Stimulated activated CD4-positive, alpha-beta T cell treated with anti-CD3 and anti-CD28 coated beads, TNF-alpha, amount 100 ng/mL, for 4 hours (primary cell): ENCODE data around the gene VPS13A.
A peak's percentile ranks its signal among the peaks of the same experiment; 100 is the strongest.
"Not testable (repeated sequence)": the region's sequence is repeated elsewhere in the genome, so short reads cannot be mapped to it uniquely, and the experiment has no call there.

Experiments used
- DNase-seq, 3 experiments: peaks; one replicate each; pipeline ENCODE4 v3.0.0-alpha.2; 2020; ENCODE audit warnings: low read depth in 3 of 3

The VPS13A gene

DNA sequence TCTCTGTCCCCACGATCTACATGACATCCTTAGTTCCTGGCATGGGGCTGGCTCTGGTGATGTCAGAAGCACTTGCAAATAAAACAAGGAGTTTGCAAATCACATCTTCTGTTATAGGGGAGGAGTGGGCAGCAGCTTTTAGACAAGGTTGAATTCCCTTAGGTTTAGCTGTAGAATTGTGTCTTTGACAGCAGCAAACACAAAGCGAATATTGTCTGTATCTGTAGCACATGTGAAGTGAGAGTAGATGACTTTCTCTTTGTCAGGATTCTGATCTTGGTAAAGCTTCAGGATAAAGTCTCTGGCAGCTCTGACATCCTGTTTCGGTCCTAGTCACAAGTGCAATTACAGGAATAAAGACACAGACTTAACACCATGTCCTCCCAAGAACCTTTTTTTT is 246.5 kb downstream of the VPS13A start:
- DNase-seq, result no peak

DNA sequence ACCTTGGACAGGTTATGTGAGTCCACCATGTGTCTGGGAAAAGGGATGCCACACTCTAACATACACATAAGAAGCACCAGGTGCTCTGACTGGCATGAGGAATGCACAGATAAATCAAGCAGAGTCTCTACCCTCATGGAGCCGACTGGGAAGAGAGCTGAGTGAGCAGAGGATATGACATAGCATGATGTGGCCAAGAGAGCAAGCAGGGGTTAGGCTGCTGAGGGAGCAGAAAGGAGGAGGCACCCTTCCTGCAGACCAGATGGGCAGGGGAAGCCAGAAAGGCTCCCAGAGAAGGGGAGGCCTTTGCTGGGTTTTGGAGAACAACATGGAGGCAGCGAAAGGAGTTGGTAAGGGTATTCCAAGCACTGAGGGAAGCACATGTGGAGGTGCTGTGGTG is 247.7 kb downstream of the VPS13A start:
- DNase-seq, result no peak

- no peak for DNase-seq
These were observed 249.4 kb downstream of the VPS13A start for GRCh38 chr9:77426712-77427111.

- no peak for DNase-seq
These were observed 250.1 kb downstream of the VPS13A start for GRCh38 chr9:77427256-77427927.

DNA sequence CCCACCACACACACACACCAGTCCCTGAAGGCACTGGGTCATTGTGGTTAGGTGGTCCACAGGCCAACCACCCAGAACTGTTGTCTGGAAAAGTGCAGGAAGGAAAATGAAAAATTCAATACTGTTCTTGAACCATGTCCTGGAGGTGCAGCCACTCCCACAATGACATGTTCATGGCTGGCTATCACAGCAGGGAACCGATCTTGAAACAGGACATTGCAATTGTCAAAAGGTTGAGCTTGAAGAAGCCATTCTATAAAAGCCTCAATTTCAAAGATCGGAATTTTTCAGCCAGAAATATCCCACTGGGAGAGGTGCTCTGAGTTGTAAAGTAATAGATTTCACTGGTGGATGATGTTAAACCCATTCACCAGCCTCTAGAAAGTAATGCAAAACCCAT is 252.6 kb downstream of the VPS13A start:
- DNase-seq, result no peak

GRCh38 chr9:77432053-77432452 is 254.7 kb downstream of the VPS13A start:
- no peak for DNase-seq

DNA sequence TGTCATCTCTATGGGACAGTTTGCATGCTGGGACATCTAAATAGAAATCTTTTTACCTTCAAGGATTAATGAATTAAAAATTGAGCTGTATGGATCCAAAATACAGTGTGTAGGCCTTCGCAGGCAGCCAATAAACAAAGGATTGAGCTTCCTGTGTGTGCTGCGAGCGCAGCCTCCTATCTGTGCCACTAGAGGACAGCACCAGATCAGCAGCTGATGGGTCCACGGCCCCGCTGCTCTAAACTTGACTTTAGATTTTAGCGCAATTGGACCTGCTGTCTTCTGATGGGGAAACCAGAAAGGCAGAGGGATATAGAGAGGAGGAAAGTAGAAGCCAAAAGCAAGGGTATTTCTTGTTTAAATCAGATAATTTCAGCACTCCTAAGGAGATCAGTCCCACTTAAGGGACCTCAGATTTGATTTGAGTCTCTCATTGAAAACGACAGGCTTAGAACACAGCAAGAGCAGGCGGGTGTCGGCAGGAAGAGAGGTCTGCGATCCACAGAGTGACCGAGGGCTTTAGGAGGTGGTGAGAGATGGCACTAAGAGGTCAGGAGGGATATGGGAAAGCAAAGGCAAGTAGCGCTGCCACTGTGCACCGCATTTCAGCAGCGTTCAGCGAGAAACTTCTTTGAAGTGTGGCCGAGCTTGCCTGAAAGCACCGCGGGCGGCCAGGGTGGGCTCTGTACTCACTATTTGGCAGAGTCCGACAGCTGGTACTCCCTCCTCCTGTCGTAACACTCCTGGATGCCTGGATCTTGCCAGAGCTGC is 256.5 kb downstream of the VPS13A start:
- peak in 1 of 3 experiments; percentile 7 for DNase-seq

DNA sequence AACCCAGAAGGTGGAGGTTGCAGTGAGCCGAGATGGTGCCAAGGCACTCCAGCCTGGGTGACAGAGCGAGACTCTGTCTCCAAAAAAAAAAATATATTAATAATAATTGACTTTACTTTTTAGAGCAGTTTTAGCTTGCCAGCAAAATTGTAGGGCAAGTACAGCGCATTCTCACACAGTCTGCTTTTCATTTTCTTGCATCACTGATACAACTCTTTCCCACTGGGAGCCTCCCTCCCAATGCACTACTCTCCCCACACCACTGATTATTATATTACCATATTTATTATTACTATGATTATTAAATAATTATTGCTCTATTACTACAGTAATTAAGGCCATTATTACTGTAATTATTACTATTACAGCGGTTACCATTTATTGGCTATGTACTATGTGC is 257.9 kb downstream of the VPS13A start:
- no peak for DNase-seq

- DNase-seq, result no peak
These were observed 258.4 kb downstream of the VPS13A start for GRCh38 chr9:77435688-77436087.

- no peak for DNase-seq
These were observed 261.3 kb downstream of the VPS13A start for GRCh38 chr9:77438653-77439052.

GRCh38 chr9:77440057-77440456 is 262.7 kb downstream of the VPS13A start:
- no peak for DNase-seq

GRCh38 chr9:77441124-77441523 is 263.8 kb downstream of the VPS13A start:
- not testable (repeated sequence) for DNase-seq

- DNase-seq, result no peak
These were observed 265.1 kb downstream of the VPS13A start for GRCh38 chr9:77442436-77442835.

DNA sequence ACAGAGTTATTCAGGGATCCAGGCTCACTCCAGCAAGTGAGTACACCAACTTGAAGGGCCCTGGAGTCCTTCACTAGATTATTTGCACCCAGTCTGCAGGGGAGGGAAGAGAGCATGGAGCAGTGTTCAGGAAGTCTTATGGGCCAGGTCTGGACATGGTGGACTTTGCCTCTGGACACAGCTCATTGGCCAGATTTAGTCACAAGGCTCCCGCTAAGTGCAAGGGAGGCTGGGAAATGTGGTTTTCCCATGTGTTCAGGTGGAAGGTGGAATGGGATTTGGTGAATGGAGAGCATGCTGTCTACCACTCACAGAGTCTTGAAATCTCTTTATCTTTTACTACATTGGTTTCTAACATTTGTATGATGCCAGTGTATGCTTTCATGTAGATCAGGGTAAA is 270.3 kb downstream of the VPS13A start:
- DNase-seq, result no peak

DNA sequence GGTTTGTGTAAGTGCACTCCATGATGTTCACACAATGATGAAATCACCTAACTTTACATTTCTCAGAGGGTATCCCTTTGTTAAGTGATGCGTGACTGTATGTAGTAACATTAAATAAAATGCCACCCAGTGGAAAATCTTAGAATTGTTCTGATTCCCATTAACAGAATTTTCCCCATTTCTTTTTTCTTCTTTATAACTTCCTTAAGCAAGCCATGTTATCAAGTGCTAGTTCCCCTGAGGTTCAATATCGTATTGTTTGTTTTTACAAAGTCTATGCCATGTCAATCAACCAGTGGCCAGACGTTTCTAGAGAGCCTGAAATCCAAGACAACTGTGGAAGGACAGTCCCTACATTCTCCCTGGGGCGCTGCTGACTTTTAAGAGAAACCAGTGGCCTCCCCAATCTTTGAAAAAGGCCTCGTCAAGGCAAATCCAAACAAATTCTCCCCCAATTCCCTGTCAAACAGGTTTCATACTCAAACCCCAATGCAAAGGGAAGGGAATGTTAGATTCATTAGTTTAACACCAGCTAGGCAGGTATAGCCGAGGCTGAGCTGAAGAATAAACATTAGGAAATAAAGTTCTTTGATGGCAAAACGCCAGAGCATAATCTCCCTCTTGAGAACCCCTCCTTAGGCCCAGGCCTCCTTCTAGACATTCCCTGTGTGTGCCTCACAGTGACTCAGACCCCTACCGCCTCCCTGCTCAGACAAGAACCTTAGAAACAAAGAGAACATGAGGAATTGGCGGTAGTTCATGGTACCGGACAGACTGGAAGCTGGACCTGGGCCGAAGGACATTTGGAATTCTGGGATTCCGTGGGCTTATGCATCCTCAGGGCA is 272.1 kb downstream of the VPS13A start:
- DNase-seq, result no peak

DNA sequence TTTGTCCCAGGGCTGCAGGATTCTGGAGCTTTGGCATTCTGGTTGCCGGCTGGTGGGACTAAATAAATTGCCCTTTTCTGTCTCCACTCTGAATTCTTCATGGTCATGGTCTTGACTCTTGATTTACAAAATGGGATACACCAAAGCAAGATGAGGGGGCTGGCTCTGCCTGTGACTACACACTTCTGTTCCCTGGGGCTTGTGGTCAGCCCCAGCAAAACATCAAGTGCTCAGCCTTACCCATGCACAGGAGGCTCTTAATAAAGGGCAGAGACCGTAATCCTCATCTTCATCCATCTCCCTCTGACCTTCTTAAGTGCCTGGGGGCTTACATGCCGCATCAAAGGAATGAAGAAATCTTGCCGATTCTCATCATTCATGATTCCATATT is 272.7 kb downstream of the VPS13A start:
- DNase-seq, result no peak

DNA sequence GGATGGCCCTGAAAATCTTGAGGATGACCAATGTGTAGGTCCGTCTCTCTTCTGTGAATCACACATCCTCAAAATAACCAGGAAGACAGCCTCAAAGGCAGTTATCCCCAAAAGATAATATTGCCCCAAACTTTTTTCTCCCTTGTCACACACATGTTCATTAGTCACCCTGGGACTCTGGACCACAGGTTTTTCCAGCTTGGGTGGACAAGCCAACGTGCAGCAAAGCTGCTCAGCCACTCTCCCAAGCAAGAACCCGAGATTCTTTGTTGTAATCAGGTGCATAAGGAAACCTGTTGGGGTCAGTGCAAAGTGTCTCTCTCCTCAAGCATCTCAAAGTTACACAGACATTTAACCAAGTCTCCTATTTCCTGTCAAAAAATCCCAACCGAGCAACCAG is 274.2 kb downstream of the VPS13A start:
- no peak for DNase-seq

DNA sequence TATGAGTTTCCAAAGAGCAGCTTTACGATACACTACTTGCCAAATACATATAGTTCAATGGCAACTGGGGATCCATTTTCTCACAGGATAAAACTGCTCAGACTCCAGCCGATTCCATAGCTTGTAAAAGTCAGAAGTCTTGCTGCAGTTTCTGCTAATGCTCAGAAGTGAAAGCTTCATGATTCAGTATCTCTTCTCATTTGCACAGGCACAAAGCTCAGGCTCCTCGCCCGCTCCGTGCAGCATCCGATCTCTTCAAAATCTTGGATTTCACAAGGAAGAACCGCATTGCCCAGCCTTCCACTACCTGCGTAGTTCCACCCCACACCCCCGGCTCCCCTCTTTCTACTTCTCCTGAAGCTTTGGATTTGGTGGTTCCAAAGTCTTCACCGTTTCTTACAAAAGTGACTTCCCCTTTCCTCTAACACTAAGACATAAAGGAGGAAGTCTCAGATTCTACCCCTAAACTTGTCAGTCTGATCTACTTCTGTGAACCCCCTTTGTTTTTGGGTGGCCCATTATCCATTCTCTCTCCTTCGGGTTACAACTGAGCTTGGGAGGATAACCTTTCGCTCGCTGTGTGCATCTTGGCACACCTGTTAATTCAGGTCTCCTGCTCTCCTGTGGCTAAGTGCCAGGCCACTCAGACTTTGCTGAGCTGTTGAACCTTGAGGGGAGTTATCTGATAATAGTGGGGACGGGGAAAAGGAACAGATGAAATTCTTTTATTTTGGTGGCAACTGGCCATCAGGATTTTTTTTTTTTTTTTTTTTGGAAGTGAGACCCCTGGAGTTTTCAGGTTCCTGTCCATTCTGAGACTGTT is 276.7 kb downstream of the VPS13A start:
- no peak for DNase-seq

DNA sequence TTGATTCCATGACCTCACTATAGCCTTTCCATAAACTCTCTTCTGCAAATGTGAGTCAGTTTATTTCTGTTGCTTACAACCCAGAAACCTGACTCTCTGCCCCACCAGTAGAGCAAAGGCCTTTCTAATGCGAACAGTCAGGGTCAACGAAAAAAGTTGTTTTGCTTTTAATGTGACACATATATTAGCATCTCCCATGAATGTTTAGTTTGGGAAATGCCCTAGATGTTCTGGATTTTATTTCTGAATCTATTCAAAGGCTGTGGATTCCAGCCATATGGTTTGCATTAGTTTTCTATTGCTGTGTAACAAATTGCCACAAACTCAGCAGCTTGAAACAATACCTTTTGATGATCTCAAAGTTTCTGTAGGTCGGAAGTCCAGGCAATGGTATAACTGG is 277.3 kb downstream of the VPS13A start:
- DNase-seq, result no peak

DNA sequence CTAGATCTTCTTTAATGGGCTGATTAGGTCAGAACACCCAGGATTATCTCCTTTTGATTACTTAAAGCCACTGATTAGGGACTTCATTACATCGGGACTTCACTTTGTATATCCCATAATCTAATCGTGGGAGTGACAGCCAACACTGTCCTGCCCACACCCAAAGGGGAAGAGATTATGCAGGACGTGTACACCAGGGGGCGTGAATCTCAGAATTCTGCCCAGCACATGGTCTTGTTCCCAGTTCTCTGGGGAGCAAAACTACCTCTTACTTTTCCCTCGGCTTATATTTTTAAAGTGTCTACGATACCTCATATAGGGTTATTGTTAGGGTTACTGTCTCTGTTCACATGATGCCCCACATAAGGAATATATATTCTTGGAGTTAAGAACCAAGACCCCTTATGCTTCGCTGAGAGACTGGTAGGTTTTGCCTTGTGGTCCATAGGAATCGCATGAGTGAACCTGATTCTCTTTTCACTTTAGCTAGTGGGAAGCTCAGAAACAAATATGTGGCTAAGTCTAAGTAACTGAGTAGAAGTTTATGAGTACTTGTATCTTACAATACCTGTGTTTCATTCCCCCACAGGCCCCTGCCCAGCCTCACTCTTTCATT is 278.1 kb downstream of the VPS13A start:
- DNase-seq, result no peak

- peak; percentile 57 to 63 (median 60) for DNase-seq
These were observed 279.6 kb downstream of the VPS13A start for GRCh38 chr9:77456829-77457437.
